HG02763 (cell line): ENCODE measurements around the gene NUDT22.

Experiments used
- ATAC-seq: cut with Tn5 transposase; IDR thresholded peaks from one replicate; pipeline ENCODE4 v1.9.1; 2021; ENCODE audit warnings: mild to moderate bottlenecking, moderate library complexity; ENCODE audit not compliant: unreplicated experiment

Gene NUDT22

GRCh38 chr11:64206457-64207255, 19.4 kb upstream of the NUDT22 start, which contains the start of gene FERMT3:
Gene FERMT3 (plus strand): TSS chr11:64206721. CDS start chr11:64207365, 644 bp downstream.
- ATAC-seq: no peak

- peak; percentile 49 for ATAC-seq
These were observed 18.6 kb upstream of the NUDT22 start for GRCh38 chr11:64207256-64208085.

- ATAC-seq: no peak
These were observed 17.8 kb upstream of the NUDT22 start for GRCh38 chr11:64208086-64208795.

GRCh38 chr11:64208796-64209562, 17.1 kb upstream of the NUDT22 start:
- ATAC-seq: no peak

GRCh38 chr11:64209563-64209843, 16.6 kb upstream of the NUDT22 start:
- no peak for ATAC-seq

- no peak for ATAC-seq
These were observed 15.6 kb upstream of the NUDT22 start for GRCh38 chr11:64210301-64211020.

GRCh38 chr11:64211181-64211872, 14.7 kb upstream of the NUDT22 start:
- ATAC-seq: no peak

- ATAC-seq: no peak
These were observed 9.2 kb upstream of the NUDT22 start for GRCh38 chr11:64216879-64217278.

- ATAC-seq: no peak
These were observed 7.3 kb upstream of the NUDT22 start for GRCh38 chr11:64218628-64219353.

GRCh38 chr11:64219354-64219684, 6.8 kb upstream of the NUDT22 start:
- no peak for ATAC-seq

GRCh38 chr11:64219755-64220154, 6.3 kb upstream of the NUDT22 start:
- no peak for ATAC-seq

- ATAC-seq: no peak
These were observed 5.8 kb upstream of the NUDT22 start for GRCh38 chr11:64220271-64220670.

- no peak for ATAC-seq
These were observed 5.3 kb upstream of the NUDT22 start for GRCh38 chr11:64220798-64221197.

GRCh38 chr11:64222651-64223000, 3.4 kb upstream of the NUDT22 start:
- no peak for ATAC-seq

- no peak for ATAC-seq
These were observed 2.9 kb upstream of the NUDT22 start for GRCh38 chr11:64223001-64223651.

GRCh38 chr11:64224151-64224890, 1.8 kb upstream of the NUDT22 start:
- no peak for ATAC-seq

GRCh38 chr11:64224891-64225607, 1.0 kb upstream of the NUDT22 start:
- no peak for ATAC-seq
